IMR-90 (cell line): Measurements from ENCODE around the gene TARBP2. TPM values are rescaled to one million over a fixed set of nuclear protein-coding genes. Genes with fewer than 3 reads are reported as not detected.

Experiments
- ATAC-seq: fragments of 200-7000 bp; cut with Tn5 transposase; 2 replicates; pipeline ENCODE4 v1.9.1; 2020; ENCODE audit warnings: low read depth, mild to moderate bottlenecking, moderate library complexity
- BruUV-seq: library from RNA; stranded (reverse); fragments of 400-500 nt; replicated peaks from 2 replicates; lab custom pipeline; 2021; lab: Mats Ljungman, UMichigan
- CTCF ChIA-PET: fragments of 300-600 bp; formaldehyde crosslinking; extraction: SDS; loops from one replicate; lab custom pipeline; 2021; ENCODE audit warnings: antibody characterized with exemption; lab: Yijun Ruan, JAX
- POLR2A ChIA-PET: fragments of 300-600 bp; sonication (Branson Sonifier 250); formaldehyde crosslinking; loops from one replicate; lab custom pipeline; 2022; ENCODE audit warnings: antibody characterized with exemption; ENCODE audit not compliant: unreplicated experiment; lab: Charles Lee
- DNase-seq: peaks from one replicate; pipeline ENCODE4 v3.0.0; 2013
- H2AFZ ChIP-seq: replicated peaks from 2 replicates; pipeline ENCODE3; 2013; ENCODE audit warnings: low read length, mild to moderate bottlenecking; ENCODE audit not compliant: poor library complexity
- H2AK5ac ChIP-seq: 2 replicates; pipeline ENCODE4 v1.6.1; 2013; ENCODE audit warnings: low read depth, low read length, inconsistent platforms
- H2AK9ac ChIP-seq: replicated peaks from 2 replicates; pipeline ENCODE3; 2013; ENCODE audit warnings: mild to moderate bottlenecking, low read depth, low read length, moderate library complexity; ENCODE audit not compliant: poor library complexity
- H2BK120ac ChIP-seq: 2 replicates; pipeline ENCODE4 v1.6.1; 2013; ENCODE audit warnings: low read depth, low read length, inconsistent platforms
- H2BK15ac ChIP-seq: 3 replicates; pipeline ENCODE4 v1.6.1; 2013; ENCODE audit warnings: low read depth, low read length, inconsistent platforms
- H2BK20ac ChIP-seq: 2 replicates; pipeline ENCODE4 v1.6.1; 2013; ENCODE audit warnings: low read depth, mild to moderate bottlenecking, inconsistent platforms, low read length, moderate library complexity
- H2BK5ac ChIP-seq: 2 replicates; pipeline ENCODE4 v1.6.1; 2013; ENCODE audit warnings: mild to moderate bottlenecking, low read depth, low read length, inconsistent platforms; ENCODE audit not compliant: poor library complexity, severe bottlenecking
- H3K14ac ChIP-seq: replicated peaks from 2 replicates; pipeline ENCODE4 v1.6.1; 2013; ENCODE audit warnings: low read depth, low read length, inconsistent platforms
- H3K18ac ChIP-seq: 2 replicates; pipeline ENCODE4 v1.6.1; 2013; ENCODE audit warnings: low read depth, low read length, control low read depth
- H3K23ac ChIP-seq: 2 replicates; pipeline ENCODE4 v1.6.1; 2013; ENCODE audit warnings: low read depth, low read length, inconsistent platforms
- H3K27ac ChIP-seq: 2 replicates; pipeline ENCODE4 v1.5.1; 2013; ENCODE audit warnings: mild to moderate bottlenecking, control low read depth, low read length; ENCODE audit not compliant: insufficient read depth
- H3K27me3 ChIP-seq: 2 replicates; pipeline ENCODE4 v1.6.1; 2013; ENCODE audit warnings: low read length; ENCODE audit not compliant: control insufficient read depth, insufficient read depth
- H3K36me3 ChIP-seq: 2 replicates; pipeline ENCODE4 v1.6.1; 2013; ENCODE audit warnings: low read length, mixed read lengths; ENCODE audit not compliant: control insufficient read depth, insufficient read depth
- H3K4ac ChIP-seq: 2 replicates; pipeline ENCODE4 v1.6.1; 2013; ENCODE audit warnings: low read depth, low read length, inconsistent platforms
- H3K4me1 ChIP-seq: 2 replicates; pipeline ENCODE4 v1.6.1; 2013; ENCODE audit warnings: low read length, mixed read lengths; ENCODE audit not compliant: control insufficient read depth, insufficient read depth
- H3K4me2 ChIP-seq: 2 replicates; pipeline ENCODE4 v1.6.1; 2013; ENCODE audit warnings: low read depth, mild to moderate bottlenecking, control low read depth, low read length, moderate library complexity
- H3K4me3 ChIP-seq: 2 replicates; pipeline ENCODE4 v1.5.1; 2013; ENCODE audit warnings: low read depth, mild to moderate bottlenecking, control low read depth, low read length, moderate library complexity; ENCODE audit not compliant: insufficient read depth
- H3K56ac ChIP-seq: 2 replicates; pipeline ENCODE4 v1.6.1; 2013; ENCODE audit warnings: low read length, inconsistent platforms; ENCODE audit not compliant: insufficient read depth; ENCODE audit errors: extremely low read depth
- H3K79me1 ChIP-seq, 2 experiments: 2 replicates each; pipeline ENCODE4 v1.6.1; 2013; ENCODE audit warnings: low read length in 2 of 2, inconsistent platforms in 1 of 2, low read depth in 1 of 2
- H3K9ac ChIP-seq: 2 replicates; pipeline ENCODE4 v1.6.1; 2013; ENCODE audit warnings: low read depth, low read length, control low read depth
- H3K9me1 ChIP-seq: 2 replicates; pipeline ENCODE4 v1.6.1; 2013; ENCODE audit warnings: low read length, inconsistent platforms; ENCODE audit not compliant: insufficient read depth
- H3K9me3 ChIP-seq: 2 replicates; pipeline ENCODE4 v1.6.1; 2013; ENCODE audit warnings: low read length; ENCODE audit not compliant: control insufficient read depth, insufficient read depth
- H4K20me1 ChIP-seq: 2 replicates; pipeline ENCODE4 v1.6.1; 2013; ENCODE audit warnings: low read length, inconsistent platforms; ENCODE audit not compliant: insufficient read depth
- H4K5ac ChIP-seq: 2 replicates; pipeline ENCODE4 v1.6.1; 2013; ENCODE audit warnings: mild to moderate bottlenecking, low read depth, low read length, control low read depth
- H4K8ac ChIP-seq, 2 experiments: 2 replicates each; pipeline ENCODE4 v1.6.1; 2013; ENCODE audit warnings: low read depth in 2 of 2, low read length in 2 of 2, control low read depth in 1 of 2, inconsistent platforms in 1 of 2
- H4K91ac ChIP-seq: 2 replicates; pipeline ENCODE4 v1.6.1; 2013; ENCODE audit warnings: low read depth, low read length, inconsistent platforms; ENCODE audit not compliant: insufficient read depth
- BHLHE40 ChIP-seq: fragments of 150-350 bp; IDR thresholded peaks from 2 replicates; pipeline ENCODE4 v1.6.1; 2016; ENCODE audit warnings: mild to moderate bottlenecking, low read depth, low read length
- CEBPB ChIP-seq: IDR thresholded peaks from 2 replicates; pipeline ENCODE4 v1.6.1; 2012; ENCODE audit warnings: low read depth, low read length, improper control_type of control experiment
- FOS ChIP-seq: fragments of 150-350 bp; IDR thresholded peaks from 2 replicates; pipeline ENCODE4 v1.6.1; 2016; ENCODE audit warnings: low read depth, low read length
- NFE2L2 ChIP-seq: fragments of 150-350 bp; IDR thresholded peaks from 2 replicates; pipeline ENCODE4 v1.6.1; 2016; ENCODE audit warnings: low read depth, mild to moderate bottlenecking, low read length
- POLR2A ChIP-seq: IDR thresholded peaks from 2 replicates; pipeline ENCODE4 v1.6.1; 2012; ENCODE audit warnings: mild to moderate bottlenecking, low read depth, low read length
- RAD21 ChIP-seq: IDR thresholded peaks from 2 replicates; pipeline ENCODE4 v1.6.1; 2012; ENCODE audit warnings: low read length, improper control_type of control experiment
- RCOR1 ChIP-seq: IDR thresholded peaks from 2 replicates; pipeline ENCODE4 v1.6.1; 2012; ENCODE audit warnings: mild to moderate bottlenecking, low read length, improper control_type of control experiment; ENCODE audit not compliant: insufficient replicate concordance
- RFX5 ChIP-seq: IDR thresholded peaks from 2 replicates; pipeline ENCODE4 v1.8.0; 2012; ENCODE audit warnings: low read depth, mild to moderate bottlenecking, low read length, moderate library complexity
- USF2 ChIP-seq: fragments of 150-350 bp; IDR thresholded peaks from 2 replicates; pipeline ENCODE4 v1.6.1; 2017; ENCODE audit warnings: mild to moderate bottlenecking, antibody characterized with exemption, low read length, low read depth
- whole genome bisulfite sequencing, 2 experiments: methylation state at CpG; one replicate each; pipeline versions ENCODE4 v1.1.5 to v1.1.7; 2013; ENCODE audit warnings: missing lambda C conversion rate in 2 of 2; ENCODE audit not compliant: insufficient read length in 1 of 2; ENCODE audit errors: extremely low coverage in 2 of 2; 5-methylcytosine and 5-hydroxymethylcytosine counted together
- dilution Hi-C: fragments of 300-500 bp; cut with HindIII; formaldehyde crosslinking; loops from one replicate; pipeline ENCODE4 v1.14.3; 2018; ENCODE audit warnings: low sequenced_read_pairs; ENCODE audit not compliant: unreplicated experiment
- in situ Hi-C: fragments of 300-500 bp; cut with MboI; formaldehyde crosslinking; loops from 3 replicates; pipeline ENCODE4 v1.14.3; 2019; ENCODE audit warnings: low sequenced_read_pairs, inconsistent platforms, mixed read lengths
- intact Hi-C: fragments of 100-400 bp; cut with micrococcal nuclease; formaldehyde crosslinking; loops from 2 replicates; pipeline ENCODE4 v1.10.0; 2022
- polyA plus RNA-seq, 3 experiments: library from polyadenylated mRNA; depleted of rRNA; stranded (reverse); fragments of >200 nt; gene quantifications; 2 replicates each; pipeline ENCODE4 v1.2.3, GENCODE V29; 2012; ENCODE audit warnings: low replicate concordance in 1 of 3
- total RNA-seq: library from RNA; depleted of rRNA; stranded (reverse); fragments of >200 nt; gene quantifications from 2 replicates; pipeline ENCODE4 v1.2.3, GENCODE V29; 2012
- TF ChIP-seq, protein P1 (sequence below): conservative IDR thresholded peaks from 2 replicates; pipeline ENCODE4 v1.5.1; 2012; ENCODE audit warnings: mild to moderate bottlenecking, low read depth, low read length, improper control_type of control experiment

TARBP2 gene
- total and polyA plus RNA-seq, 2 of the 4 experiments (the other 2 are of a cell fraction): 27.4 to 46.1 TPM

GRCh38 chr12:53506881-53507602 lies 6.0 kb downstream of the TARBP2 start, which contains the start of gene NPFF (continued):
- no peak for TF ChIP-seq FOS

- Histone ChIP-seq H4K8ac (no peak overlapping the region), H3K4me1 (no peaks in the 10 kb centered on the region), H3K4ac (no peak overlapping the region), H3K9me1 (no peaks in the 10 kb centered on the region), H3K4me2 (no peak overlapping the region), H4K20me1 (no peaks in the 10 kb centered on the region), H2AK5ac (no peak overlapping the region), H2BK15ac (no peak overlapping the region), H2BK5ac (no peak overlapping the region), H3K23ac (no peak overlapping the region), H3K18ac (no peak overlapping the region), H2AFZ (no peak overlapping the region), H4K91ac (no peak overlapping the region), H3K4me3 (no peak overlapping the region), H2BK20ac (no peak overlapping the region), H3K79me1 (peaks cover 0 to 33% of the 10 kb centered on the region in 2 experiments; a peak in 2 of 4 replicates), H3K9ac (no peak overlapping the region), H2AK9ac (no peak overlapping the region), H4K5ac (no peak overlapping the region), H3K56ac (no peak overlapping the region), H3K27me3 (no peaks in the 10 kb centered on the region), H2BK120ac (no peak overlapping the region), H3K36me3 (peaks cover 41% of the 10 kb centered on the region), H3K27ac (no peak overlapping the region), H3K9me3 (no peaks in the 10 kb centered on the region), H3K14ac (no peak overlapping the region)
- dilution Hi-C loops: no loop called here
- 80% methylated on average over 1 of the region's 4 CpGs; no CpG with 5 or more reads in 1 of the 2 experiments for WGBS, 2 experiments
- TF ChIP-seq NFE2L2 (no peak), FOS (no peak), RFX5 (no peak), RCOR1 (no peak), USF2 (no peak), POLR2A (no peak), RAD21 (no peak), BHLHE40 (no peak), CEBPB (no peak)
- TF ChIP-seq, protein P1, sequence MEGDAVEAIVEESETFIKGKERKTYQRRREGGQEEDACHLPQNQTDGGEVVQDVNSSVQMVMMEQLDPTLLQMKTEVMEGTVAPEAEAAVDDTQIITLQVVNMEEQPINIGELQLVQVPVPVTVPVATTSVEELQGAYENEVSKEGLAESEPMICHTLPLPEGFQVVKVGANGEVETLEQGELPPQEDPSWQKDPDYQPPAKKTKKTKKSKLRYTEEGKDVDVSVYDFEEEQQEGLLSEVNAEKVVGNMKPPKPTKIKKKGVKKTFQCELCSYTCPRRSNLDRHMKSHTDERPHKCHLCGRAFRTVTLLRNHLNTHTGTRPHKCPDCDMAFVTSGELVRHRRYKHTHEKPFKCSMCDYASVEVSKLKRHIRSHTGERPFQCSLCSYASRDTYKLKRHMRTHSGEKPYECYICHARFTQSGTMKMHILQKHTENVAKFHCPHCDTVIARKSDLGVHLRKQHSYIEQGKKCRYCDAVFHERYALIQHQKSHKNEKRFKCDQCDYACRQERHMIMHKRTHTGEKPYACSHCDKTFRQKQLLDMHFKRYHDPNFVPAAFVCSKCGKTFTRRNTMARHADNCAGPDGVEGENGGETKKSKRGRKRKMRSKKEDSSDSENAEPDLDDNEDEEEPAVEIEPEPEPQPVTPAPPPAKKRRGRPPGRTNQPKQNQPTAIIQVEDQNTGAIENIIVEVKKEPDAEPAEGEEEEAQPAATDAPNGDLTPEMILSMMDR: no peak
- CTCF ChIA-PET: interaction anchor here (1.9 kb wide), 1 partner anchor 186 kb away, joined by 7 read pairs; the partner anchor contains the start of gene AAAS
- DNase-seq (no peak), ATAC-seq (no peak)
- no TSS peak for BruUV-seq
- POLR2A ChIA-PET: no interaction called here
- in situ Hi-C loops: loop anchor here (10.0 kb wide), 1 partner anchor 183 kb away; the partner anchor contains the start of gene AAAS
- intact Hi-C loops: loop anchor here (5.0 kb wide), 1 partner anchor 295 kb away; no protein-coding TSS in a partner anchor
Measured at GRCh38 chr12:53507603-53507885, 6.5 kb downstream of the TARBP2 start.
